Activated CD8-positive, alpha-beta T cell treated with anti-CD3 and anti-CD28 coated beads for 36 hours (primary cell): ENCODE results near the gene FCN3. TPM values are rescaled to one million over a fixed set of nuclear protein-coding genes. Genes with fewer than 3 reads are reported as not detected.

Experiments
- ATAC-seq: fragments of 200-7000 bp; cut with Tn5 transposase; one replicate; pipeline ENCODE4 v1.10.0; 2021; ENCODE audit warnings: mild to moderate bottlenecking, moderate library complexity
- CTCF ChIA-PET: fragments of 350-600 bp; sonication (Branson Sonifier 250); formaldehyde crosslinking; loops from one replicate; lab custom pipeline; 2021; ENCODE audit warnings: antibody characterized with exemption; lab: Charles Lee
- POLR2A ChIA-PET: fragments of 350-600 bp; sonication (Branson Sonifier 250); formaldehyde crosslinking; loops from one replicate; lab custom pipeline; 2021; ENCODE audit warnings: antibody characterized with exemption; lab: Charles Lee
- DNase-seq: peaks from one replicate; pipeline ENCODE4 v3.0.0-alpha.2; 2020
- H3K27ac Mint-ChIP-seq: one replicate; pipeline ENCODE4 v1.8.0; 2021; ENCODE audit warnings: mild to moderate bottlenecking, mixed read lengths
- H3K27me3 Mint-ChIP-seq: one replicate; pipeline ENCODE4 v1.8.0; 2021; ENCODE audit warnings: mixed read lengths
- H3K36me3 Mint-ChIP-seq: one replicate; pipeline ENCODE4 v1.8.0; 2021; ENCODE audit warnings: low read depth, mixed read lengths
- H3K4me1 Mint-ChIP-seq: one replicate; pipeline ENCODE4 v1.8.0; 2021; ENCODE audit warnings: low read depth, mixed read lengths
- H3K4me3 Mint-ChIP-seq: one replicate; pipeline ENCODE4 v1.8.0; 2021; ENCODE audit warnings: mild to moderate bottlenecking, moderate library complexity, mixed read lengths
- H3K9me3 Mint-ChIP-seq: one replicate; pipeline ENCODE4 v1.8.0; 2021; ENCODE audit warnings: mixed read lengths
- CTCF ChIP-seq: fragments of 200-600 bp; IDR thresholded peaks from one replicate; pipeline ENCODE4 v1.8.0; 2022; ENCODE audit warnings: antibody characterized with exemption, mild to moderate bottlenecking
- intact Hi-C: fragments of 100-400 bp; cut with micrococcal nuclease; formaldehyde crosslinking; loops from one replicate; pipeline ENCODE4 v1.10.0; 2022
- total RNA-seq, 2 experiments: library from RNA; stranded (reverse); gene quantifications; one replicate each; pipeline ENCODE4 v1.2.3, GENCODE V29; 2021

Gene FCN3
- total RNA-seq, 2 experiments from 2014 or later = not detected

GRCh38 chr1:27360159-27361043 is 14.2 kb downstream of the FCN3 start:
- intact Hi-C loops = no loop called here
- ATAC-seq = peak; percentile 7

GRCh38 chr1:27359822-27360158 is 14.8 kb downstream of the FCN3 start:
- POLR2A ChIA-PET = interaction anchor here (0.6 to 0.7 kb wide), 3 partner anchors 11 to 359 kb away, joined by 3 to 4 read pairs (median 3); no protein-coding TSS in a partner anchor
- ATAC-seq = peak; percentile 7
- Mint-ChIP-seq H3K36me3 (peaks cover 2% of the 10 kb centered on the region), H3K4me1 (peaks cover 44% of the 10 kb centered on the region), H3K9me3 (no peaks in the 10 kb centered on the region), H3K27ac (no peak overlapping the region), H3K4me3 (peak overlapping the region; percentile 60), H3K27me3 (peaks cover 2% of the 10 kb centered on the region)
- DNase-seq = no peak
- intact Hi-C loops = no loop called here
- CTCF ChIA-PET = interaction anchor here (3.2 to 8.9 kb wide), 4 partner anchors 11 to 60 kb away, joined by 16 to 85 read pairs (median 54); partner anchors contain the start of gene CD164L2
- TF ChIP-seq CTCF = no peak

More at GRCh38 chr1:27360159-27361043, 14.2 kb downstream of the FCN3 start:
- H3K36me3 Mint-ChIP-seq = peaks cover 2% of the 10 kb centered on the region
- no peaks in the 10 kb centered on the region for H3K9me3 Mint-ChIP-seq
- H3K27me3 Mint-ChIP-seq = peaks cover 2% of the 10 kb centered on the region
- H3K27ac Mint-ChIP-seq = no peak overlapping the region
- ChIA-PET POLR2A (interaction anchor here (0.6 to 0.7 kb wide), 3 partner anchors 10 to 359 kb away, joined by 3 to 4 read pairs (median 3); no protein-coding TSS in a partner anchor), CTCF (interaction anchor here (1.1 to 8.9 kb wide), 5 partner anchors 11 to 60 kb away, joined by 3 to 85 read pairs (median 32); partner anchors contain the start of gene CD164L2)
- H3K4me3 Mint-ChIP-seq = peak overlapping the region; percentile 60
- no peak for TF ChIP-seq CTCF
- H3K4me1 Mint-ChIP-seq = peaks cover 45% of the 10 kb centered on the region
- DNase-seq = peak; percentile 57

GRCh38 chr1:27358928-27359313 is 15.7 kb downstream of the FCN3 start:
- peaks cover 44% of the 10 kb centered on the region for H3K4me1 Mint-ChIP-seq
- H3K36me3 Mint-ChIP-seq = peaks cover 2% of the 10 kb centered on the region
- no peaks in the 10 kb centered on the region for H3K9me3 Mint-ChIP-seq
- TF ChIP-seq CTCF = no peak
- ChIA-PET CTCF (interaction anchor here (3.2 to 8.9 kb wide), 8 partner anchors 10 to 59 kb away, joined by 16 to 91 read pairs (median 56); partner anchors contain the start of genes CD164L2, GPR3, MAP3K6 and SYTL1), POLR2A (interaction anchor here (0.6 to 1.6 kb wide), 3 partner anchors 10 to 59 kb away, joined by 3 to 7 read pairs (median 3); no protein-coding TSS in a partner anchor)
- intact Hi-C loops = no loop called here
- H3K4me3 Mint-ChIP-seq = peak overlapping the region; percentile 9
- ATAC-seq (no peak), DNase-seq (no peak)
- no peak overlapping the region for H3K27ac Mint-ChIP-seq
- H3K27me3 Mint-ChIP-seq = peaks cover 2% of the 10 kb centered on the region

- Mint-ChIP-seq H3K27ac (no peak overlapping the region), H3K36me3 (peaks cover 2% of the 10 kb centered on the region), H3K4me3 (no peak overlapping the region), H3K9me3 (no peaks in the 10 kb centered on the region), H3K27me3 (peaks cover 2% of the 10 kb centered on the region), H3K4me1 (peaks cover 44% of the 10 kb centered on the region)
- ATAC-seq (no peak), DNase-seq (no peak)
- no peak for TF ChIP-seq CTCF
- CTCF ChIA-PET = interaction anchor here (0.6 to 8.9 kb wide), 25 partner anchors 9 to 306 kb away, joined by 3 to 91 read pairs (median 5); partner anchors contain the start of genes CD164L2, GPR3, MAP3K6 and SYTL1
- POLR2A ChIA-PET = interaction anchor here (0.6 to 6.7 kb wide), 8 partner anchors 8 to 61 kb away, joined by 3 to 61 read pairs (median 6); partner anchors contain the start of genes CD164L2, MAP3K6 and SYTL1
- intact Hi-C loops = no loop called here
Observed at GRCh38 chr1:27358038-27358927, 16.3 kb downstream of the FCN3 start.
